Testis (tissue), 3 donors: ENCODE results near the gene ACYP2. TPM values are rescaled to one million over a fixed set of nuclear protein-coding genes. Genes with fewer than 3 reads are reported as not detected.

Experiments used
- DNase-seq: peaks from one replicate; pipeline ENCODE4 v3.0.0-alpha.2; 2019
- H3K27ac ChIP-seq, 2 donors: fragments of 200-600 bp; sonication (generic); one replicate each; pipeline ENCODE4 v1.5.1; 2019
- H3K27me3 ChIP-seq: fragments of 200-600 bp; sonication (generic); one replicate; pipeline ENCODE4 v1.5.1; 2019
- H3K36me3 ChIP-seq: fragments of 200-600 bp; sonication (generic); one replicate; pipeline ENCODE4 v1.5.1; 2017; ENCODE audit warnings: low read depth; ENCODE audit errors: missing control alignments
- H3K4me1 ChIP-seq: fragments of 200-600 bp; sonication (generic); one replicate; pipeline ENCODE4 v1.5.1; 2019
- H3K4me3 ChIP-seq, 2 donors: fragments of 200-600 bp; sonication (generic); one replicate each; pipeline ENCODE4 v1.5.1; 2017 to 2019
- H3K9me3 ChIP-seq: fragments of 200-600 bp; sonication (generic); one replicate; pipeline ENCODE4 v1.5.1; 2017
- POLR2A ChIP-seq: fragments of 450-650 bp; IDR thresholded peaks from one replicate; pipeline ENCODE4 v1.6.1; 2017; ENCODE audit warnings: antibody characterized with exemption, mild to moderate bottlenecking, moderate library complexity
- WGBS, 2 donors: methylation state at CpG; one replicate each; pipeline ENCODE4 v1.1.5; 2018; 5-methylcytosine and 5-hydroxymethylcytosine counted together
- intact Hi-C: fragments of 100-400 bp; cut with DNase I; formaldehyde crosslinking; loops from one replicate; pipeline ENCODE4 v1.15.1; 2023; ENCODE audit warnings: low total_unique reads
- polyA plus RNA-seq: library from polyadenylated mRNA; stranded (reverse); fragments of 350-450 nt; fragmentation: Illumina TruSeq; extraction: RNeasy Lipid Tissue Mini Kit (QIAGEN cat#74804); gene quantifications from one replicate; pipeline ENCODE4 v1.2.3, GENCODE V29; 2014; ENCODE audit warnings: low read depth, low replicate concordance; ENCODE audit not compliant: insufficient read depth
- total RNA-seq, 2 donors: library from RNA; depleted of rRNA; stranded (reverse); fragments of >200 nt; gene quantifications; one replicate each; pipeline ENCODE4 v1.2.3, GENCODE V29; 2016
- TF ChIP-seq, protein P1 (sequence below), 3 experiments: fragments of 450-650 bp in 2 of 3; fragments of 200-600 bp in 1 of 3; sonication (generic) in 1 of 3; IDR thresholded peaks; one replicate each; pipeline ENCODE4 v1.5.1; 2016 to 2019; ENCODE audit warnings: antibody characterized with exemption in 3 of 3, mild to moderate bottlenecking in 2 of 3, moderate library complexity in 1 of 3

The ACYP2 gene
- total and polyA plus RNA-seq, 3 donors from 2014 or later = 23.2 to 36.2 (median 34.5) TPM

GRCh38 chr2:54086157-54086556 lies 29.3 kb upstream of the ACYP2 start:
- Histone ChIP-seq H3K4me3 (no peak overlapping the region), H3K4me1 (no peaks in the 10 kb centered on the region), H3K9me3 (no peaks in the 10 kb centered on the region), H3K36me3 (no peaks in the 10 kb centered on the region), H3K27ac (no peak overlapping the region), H3K27me3 (no peaks in the 10 kb centered on the region)
- TF ChIP-seq POLR2A = no peak
- TF ChIP-seq, protein P1, sequence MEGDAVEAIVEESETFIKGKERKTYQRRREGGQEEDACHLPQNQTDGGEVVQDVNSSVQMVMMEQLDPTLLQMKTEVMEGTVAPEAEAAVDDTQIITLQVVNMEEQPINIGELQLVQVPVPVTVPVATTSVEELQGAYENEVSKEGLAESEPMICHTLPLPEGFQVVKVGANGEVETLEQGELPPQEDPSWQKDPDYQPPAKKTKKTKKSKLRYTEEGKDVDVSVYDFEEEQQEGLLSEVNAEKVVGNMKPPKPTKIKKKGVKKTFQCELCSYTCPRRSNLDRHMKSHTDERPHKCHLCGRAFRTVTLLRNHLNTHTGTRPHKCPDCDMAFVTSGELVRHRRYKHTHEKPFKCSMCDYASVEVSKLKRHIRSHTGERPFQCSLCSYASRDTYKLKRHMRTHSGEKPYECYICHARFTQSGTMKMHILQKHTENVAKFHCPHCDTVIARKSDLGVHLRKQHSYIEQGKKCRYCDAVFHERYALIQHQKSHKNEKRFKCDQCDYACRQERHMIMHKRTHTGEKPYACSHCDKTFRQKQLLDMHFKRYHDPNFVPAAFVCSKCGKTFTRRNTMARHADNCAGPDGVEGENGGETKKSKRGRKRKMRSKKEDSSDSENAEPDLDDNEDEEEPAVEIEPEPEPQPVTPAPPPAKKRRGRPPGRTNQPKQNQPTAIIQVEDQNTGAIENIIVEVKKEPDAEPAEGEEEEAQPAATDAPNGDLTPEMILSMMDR (IDR thresholded peaks at IDR 0.05) = no peak
- 93% methylated on average over 2 of the region's 2 CpGs for WGBS, 2 donors
- intact Hi-C loops = no loop called here
- DNase-seq = no peak

GRCh38 chr2:54088191-54088634 lies 27.2 kb upstream of the ACYP2 start:
- 85 to 100% methylated on average over 3 to 5 of the region's 5 CpGs for WGBS, 2 donors
- intact Hi-C loops = no loop called here
- no peak overlapping the region for H3K27ac ChIP-seq

DNA sequence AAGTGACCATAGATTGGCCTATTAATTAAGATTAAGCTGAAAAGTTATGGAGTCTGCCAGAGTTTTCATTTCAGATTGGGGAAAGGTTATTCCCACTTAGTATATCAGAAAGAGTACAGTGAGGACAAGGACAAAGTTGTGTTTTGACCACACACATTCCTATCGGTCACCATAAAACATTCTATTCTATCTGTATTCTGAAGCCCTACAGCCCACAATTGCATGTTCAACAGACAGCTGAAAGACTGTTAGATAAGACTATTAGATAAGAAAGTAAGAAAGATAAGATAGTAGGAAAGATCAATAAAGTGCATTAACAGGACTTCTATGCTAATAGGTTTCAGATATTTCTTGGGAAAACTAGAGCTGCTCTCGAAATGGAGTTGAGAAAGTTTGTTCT lies 26.7 kb upstream of the ACYP2 start:
- Histone ChIP-seq H3K4me1 (no peaks in the 10 kb centered on the region), H3K27ac (no peak overlapping the region), H3K27me3 (no peaks in the 10 kb centered on the region), H3K4me3 (no peak overlapping the region), H3K36me3 (no peaks in the 10 kb centered on the region), H3K9me3 (no peaks in the 10 kb centered on the region)
- DNase-seq = no peak
- WGBS, 2 donors = 60 to 75% methylated on average over 2 of the region's 2 CpGs
- no peak for TF ChIP-seq POLR2A
- TF ChIP-seq, protein P1 (IDR thresholded peaks at IDR 0.05) = no peak
- intact Hi-C loops = no loop called here

More at GRCh38 chr2:54088191-54088634, 27.2 kb upstream of the ACYP2 start:
- no peak for DNase-seq
- TF ChIP-seq, protein P1 (IDR thresholded peaks at IDR 0.05) = no peak
- no peak for TF ChIP-seq POLR2A
- no peak overlapping the region for H3K4me3 ChIP-seq
- no peaks in the 10 kb centered on the region for H3K36me3 ChIP-seq
- no peaks in the 10 kb centered on the region for H3K9me3 ChIP-seq
- no peaks in the 10 kb centered on the region for H3K4me1 ChIP-seq
- H3K27me3 ChIP-seq = no peaks in the 10 kb centered on the region

DNA sequence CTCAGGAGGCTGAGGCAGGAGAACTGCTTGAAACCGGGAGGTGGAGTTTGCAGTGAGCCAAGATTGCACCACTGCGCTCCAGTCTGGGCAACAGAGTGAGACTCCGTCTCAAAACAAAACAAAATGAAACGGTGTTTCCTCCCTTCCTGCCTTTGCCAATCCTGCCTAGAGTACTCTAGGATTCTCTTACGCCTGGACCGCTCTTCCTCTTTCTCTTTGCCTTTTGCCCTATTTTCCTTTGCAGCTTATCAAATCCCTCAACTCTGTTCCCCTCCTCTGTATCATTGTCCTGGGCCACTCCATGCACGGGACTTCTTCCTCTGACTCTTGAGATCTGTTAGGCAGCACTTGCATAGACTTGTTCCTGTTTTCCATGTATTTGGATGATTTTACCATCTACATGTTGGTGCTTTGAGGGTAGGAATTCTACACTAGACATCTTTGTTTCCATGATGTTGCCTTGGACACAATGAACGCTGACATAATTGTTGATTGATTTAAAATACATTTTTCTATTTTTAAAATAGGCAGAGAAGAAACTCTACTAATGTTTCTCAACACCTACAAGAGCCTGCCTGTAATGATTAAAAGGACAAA lies 24.8 kb upstream of the ACYP2 start:
- intact Hi-C loops = no loop called here
- no peak overlapping the region for H3K27ac ChIP-seq

More for the DNA sequence above, 24.8 kb upstream of the ACYP2 start:
- TF ChIP-seq POLR2A = no peak
- TF ChIP-seq, protein P1 (IDR thresholded peaks at IDR 0.05) = no peak
- DNase-seq = no peak
- Histone ChIP-seq H3K27me3 (no peaks in the 10 kb centered on the region), H3K9me3 (no peaks in the 10 kb centered on the region), H3K4me3 (no peak overlapping the region), H3K4me1 (no peaks in the 10 kb centered on the region), H3K36me3 (no peaks in the 10 kb centered on the region)
- WGBS, 2 donors = 91 to 92% methylated on average over 8 of the region's 8 CpGs
